TTC549 (cell line): ENCODE data around the gene RHOB.

Experiments used
- FAIRE-seq: peaks from 2 replicates; lab custom pipeline; 2012; peaks lifted over from hg19 to GRCh38; lab: Jason Lieb, UNC

RHOB gene

GRCh38 chr2:20496076-20496872 is 49.4 kb downstream of the RHOB start:
- FAIRE-seq: no peak

GRCh38 chr2:20496942-20497341 is 50.1 kb downstream of the RHOB start:
- FAIRE-seq: no peak
